Measurements from ENCODE around the gene DCC. TPM values are rescaled to one million over a fixed set of nuclear protein-coding genes. Genes with fewer than 3 reads are reported as not detected.

The DCC gene
- total RNA-seq, 1 donor from 2014 or later: not detected

DNA sequence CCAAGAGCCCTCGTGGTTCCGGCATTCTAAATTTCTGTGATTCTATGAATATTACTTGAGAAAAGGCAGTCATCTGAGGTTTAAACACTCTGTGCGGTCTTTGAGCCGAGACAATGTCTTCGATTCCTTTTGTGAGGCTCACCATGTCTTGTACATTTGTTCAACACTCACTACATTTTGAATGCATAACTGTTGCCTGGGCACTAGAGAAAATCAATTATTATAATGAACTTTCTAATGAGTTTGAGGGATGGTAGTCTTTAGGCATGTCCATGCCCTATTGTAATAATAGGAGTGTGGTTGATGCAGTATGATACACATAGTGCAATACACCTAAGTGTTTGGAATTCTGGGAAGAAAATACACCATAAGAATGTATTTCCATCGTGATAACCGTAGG, 1181.1 kb downstream of the DCC start:
- no peak overlapping the region for H3K4me3 Mint-ChIP-seq (ENCODE audit: unreplicated experiment)
- H3K9me3 Mint-ChIP-seq (ENCODE audit: low read depth): peaks cover 6% of the 10 kb centered on the region
- no peak for DNase-seq (ENCODE audit: low spot score)
- H3K36me3 Mint-ChIP-seq (ENCODE audit: low read depth): no peaks in the 10 kb centered on the region
- no peaks in the 10 kb centered on the region for H3K27me3 Mint-ChIP-seq (ENCODE audit: low read depth)
- H3K27ac Mint-ChIP-seq (ENCODE audit: unreplicated experiment): no peak overlapping the region
- TF ChIP-seq, protein P1, sequence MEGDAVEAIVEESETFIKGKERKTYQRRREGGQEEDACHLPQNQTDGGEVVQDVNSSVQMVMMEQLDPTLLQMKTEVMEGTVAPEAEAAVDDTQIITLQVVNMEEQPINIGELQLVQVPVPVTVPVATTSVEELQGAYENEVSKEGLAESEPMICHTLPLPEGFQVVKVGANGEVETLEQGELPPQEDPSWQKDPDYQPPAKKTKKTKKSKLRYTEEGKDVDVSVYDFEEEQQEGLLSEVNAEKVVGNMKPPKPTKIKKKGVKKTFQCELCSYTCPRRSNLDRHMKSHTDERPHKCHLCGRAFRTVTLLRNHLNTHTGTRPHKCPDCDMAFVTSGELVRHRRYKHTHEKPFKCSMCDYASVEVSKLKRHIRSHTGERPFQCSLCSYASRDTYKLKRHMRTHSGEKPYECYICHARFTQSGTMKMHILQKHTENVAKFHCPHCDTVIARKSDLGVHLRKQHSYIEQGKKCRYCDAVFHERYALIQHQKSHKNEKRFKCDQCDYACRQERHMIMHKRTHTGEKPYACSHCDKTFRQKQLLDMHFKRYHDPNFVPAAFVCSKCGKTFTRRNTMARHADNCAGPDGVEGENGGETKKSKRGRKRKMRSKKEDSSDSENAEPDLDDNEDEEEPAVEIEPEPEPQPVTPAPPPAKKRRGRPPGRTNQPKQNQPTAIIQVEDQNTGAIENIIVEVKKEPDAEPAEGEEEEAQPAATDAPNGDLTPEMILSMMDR (IDR thresholded peaks at IDR 0.05): no peak
- no peaks in the 10 kb centered on the region for H3K4me1 Mint-ChIP-seq (ENCODE audit: low read depth)

DNA sequence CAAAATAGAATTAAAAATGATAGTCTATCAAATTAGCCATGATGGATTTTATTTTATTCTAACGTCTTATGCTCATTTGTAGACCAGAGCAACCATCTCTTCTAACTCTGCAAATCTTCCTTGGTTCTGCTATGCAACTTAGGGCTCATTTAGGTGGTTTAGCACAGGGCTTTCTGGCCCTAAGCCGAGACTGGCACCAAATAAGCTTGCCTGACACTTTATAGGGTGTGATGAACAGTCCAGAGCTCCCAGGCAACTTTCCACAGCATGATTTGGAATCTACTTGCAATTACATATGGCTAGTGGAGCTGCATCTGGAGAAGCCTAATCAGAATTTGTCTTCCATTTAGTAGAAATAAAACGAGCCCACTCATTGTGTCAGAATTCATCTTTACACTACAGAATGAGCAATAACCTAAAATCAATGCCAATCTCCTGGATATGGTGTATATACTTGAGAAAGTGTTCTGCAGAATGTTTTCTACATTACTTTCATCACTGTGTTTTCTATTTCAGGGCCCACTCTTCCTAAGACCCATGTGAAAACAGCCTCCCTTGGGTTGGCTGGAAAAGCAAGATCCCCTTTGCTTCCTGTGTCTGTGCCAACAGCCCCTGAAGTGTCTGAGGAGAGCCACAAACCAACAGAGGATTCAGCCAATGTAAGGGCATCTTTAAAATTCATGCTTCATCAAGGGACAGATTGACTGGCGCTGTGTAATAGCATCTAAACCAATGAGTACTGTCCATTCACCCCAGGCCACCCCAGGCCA, 1186.3 kb downstream of the DCC start:
- peaks cover 2% of the 10 kb centered on the region for H3K9me3 Mint-ChIP-seq (ENCODE audit: low read depth)
- no peak overlapping the region for H3K4me3 Mint-ChIP-seq (ENCODE audit: unreplicated experiment)
- TF ChIP-seq, protein P1 (IDR thresholded peaks at IDR 0.05): no peak
- no peak overlapping the region for H3K27ac Mint-ChIP-seq (ENCODE audit: unreplicated experiment)
- no peaks in the 10 kb centered on the region for H3K36me3 Mint-ChIP-seq (ENCODE audit: low read depth)
- no peaks in the 10 kb centered on the region for H3K27me3 Mint-ChIP-seq (ENCODE audit: low read depth)
- DNase-seq (ENCODE audit: low spot score): no peak
- H3K4me1 Mint-ChIP-seq (ENCODE audit: low read depth): no peaks in the 10 kb centered on the region

DNA sequence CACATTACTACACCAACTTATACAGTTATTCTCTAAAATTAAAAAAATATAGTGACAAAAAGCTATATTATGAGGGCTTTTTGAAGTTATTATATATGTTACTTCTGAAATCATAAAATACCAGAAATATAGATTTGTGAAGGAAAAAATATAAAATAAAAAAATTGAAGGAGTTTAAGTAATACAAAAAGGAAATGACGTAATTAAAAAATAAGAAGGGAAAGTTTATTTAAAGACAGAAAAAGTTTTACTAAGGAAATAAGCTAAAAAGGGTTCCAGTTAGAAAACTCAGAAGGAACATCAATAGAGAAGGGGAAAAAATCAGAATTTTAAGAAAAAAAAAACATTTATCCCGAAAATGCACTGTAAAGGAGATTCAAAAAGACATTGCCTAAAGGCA, 1187.4 kb downstream of the DCC start:
- DNase-seq (ENCODE audit: low spot score): no peak
- no peak overlapping the region for H3K27ac Mint-ChIP-seq (ENCODE audit: unreplicated experiment)
- H3K36me3 Mint-ChIP-seq (ENCODE audit: low read depth): no peaks in the 10 kb centered on the region
- H3K9me3 Mint-ChIP-seq (ENCODE audit: low read depth): peaks cover 2% of the 10 kb centered on the region
- no peak overlapping the region for H3K4me3 Mint-ChIP-seq (ENCODE audit: unreplicated experiment)
- H3K27me3 Mint-ChIP-seq (ENCODE audit: low read depth): no peaks in the 10 kb centered on the region
- TF ChIP-seq, protein P1 (IDR thresholded peaks at IDR 0.05): no peak
- no peaks in the 10 kb centered on the region for H3K4me1 Mint-ChIP-seq (ENCODE audit: low read depth)

DNA sequence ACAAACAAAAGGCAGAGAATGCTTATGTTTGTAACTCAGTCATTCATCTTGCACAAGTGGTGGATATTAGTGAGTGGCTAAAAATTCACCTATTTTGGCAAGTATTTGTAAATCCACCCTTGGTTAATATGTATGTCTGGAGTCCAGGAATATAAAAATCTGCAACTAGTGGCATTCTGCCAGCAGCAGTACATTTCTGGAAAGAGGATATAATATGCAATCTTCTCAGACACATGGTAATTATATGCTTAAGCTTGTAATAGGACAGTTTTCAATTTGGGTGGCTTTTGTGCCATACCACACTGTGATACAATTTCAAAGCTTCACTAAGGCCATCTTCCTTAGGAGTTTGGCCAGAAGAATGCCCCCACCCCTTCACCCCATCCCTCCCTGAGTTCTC, 1191.2 kb downstream of the DCC start:
- TF ChIP-seq, protein P1 (IDR thresholded peaks at IDR 0.05): no peak
- no peaks in the 10 kb centered on the region for H3K4me1 Mint-ChIP-seq (ENCODE audit: low read depth)
- H3K4me3 Mint-ChIP-seq (ENCODE audit: unreplicated experiment): no peak overlapping the region

DNA sequence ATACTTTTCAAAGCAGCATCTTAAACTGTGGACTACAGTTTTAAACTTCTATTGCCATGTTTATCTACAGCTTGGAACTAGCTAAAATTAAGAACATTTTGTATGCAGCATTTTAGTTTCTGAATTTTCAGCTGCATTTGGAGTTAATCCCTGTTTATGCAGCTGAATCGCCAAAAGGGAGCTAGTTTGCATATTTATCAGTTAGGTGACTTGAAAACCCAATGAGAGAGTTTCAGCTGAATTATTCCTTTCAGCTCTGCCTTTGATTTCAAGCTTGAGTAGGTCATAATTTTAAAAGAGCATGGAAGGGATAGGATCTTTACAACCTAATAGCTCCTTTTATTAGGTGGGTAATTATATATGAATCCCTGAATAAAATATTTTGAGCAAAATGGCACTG, 1191.9 kb downstream of the DCC start:
- Mint-ChIP-seq H3K4me3 (ENCODE audit: unreplicated experiment) (no peak overlapping the region), H3K27me3 (ENCODE audit: low read depth) (no peaks in the 10 kb centered on the region), H3K36me3 (ENCODE audit: low read depth) (no peaks in the 10 kb centered on the region), H3K9me3 (ENCODE audit: low read depth) (peaks cover 2% of the 10 kb centered on the region), H3K4me1 (ENCODE audit: low read depth) (no peaks in the 10 kb centered on the region), H3K27ac (ENCODE audit: unreplicated experiment) (no peak overlapping the region)
- TF ChIP-seq, protein P1 (IDR thresholded peaks at IDR 0.05): no peak
- DNase-seq (ENCODE audit: low spot score): no peak

More for the DNA sequence above, 1191.2 kb downstream of the DCC start:
- Mint-ChIP-seq H3K27ac (ENCODE audit: unreplicated experiment) (no peak overlapping the region), H3K9me3 (ENCODE audit: low read depth) (peaks cover 2% of the 10 kb centered on the region), H3K27me3 (ENCODE audit: low read depth) (no peaks in the 10 kb centered on the region), H3K36me3 (ENCODE audit: low read depth) (no peaks in the 10 kb centered on the region)
- no peak for DNase-seq (ENCODE audit: low spot score)

All from chondrocyte (in vitro differentiated cells).